BLaER1 treated with 17β-estradiol and CSF1 and Interleukin-3, amounts not matched to agents 10 nM and 100 nM (cell line): ENCODE measurements around the gene FGD5.
A peak's percentile ranks its signal among the peaks of the same experiment; 100 is the strongest.

Experiments used
- H3K27ac ChIP-seq, 11 experiments: shearing (Covaris generic); formaldehyde crosslinking; 2 replicates each; pipeline ENCODE4 v1.8.1; 2022
- H3K27me3 ChIP-seq, 11 experiments: shearing (Covaris generic); formaldehyde crosslinking; 2 replicates each; pipeline ENCODE4 v1.8.1; 2022
- H3K36me3 ChIP-seq, 11 experiments: shearing (Covaris generic); formaldehyde crosslinking; 2 replicates each; pipeline ENCODE4 v1.8.1; 2022
- H3K4me1 ChIP-seq, 10 experiments: shearing (Covaris generic); formaldehyde crosslinking; 2 replicates each; pipeline ENCODE4 v1.8.1; 2022
- H3K4me2 ChIP-seq, 11 experiments: shearing (Covaris generic); formaldehyde crosslinking; 2 replicates each; pipeline ENCODE4 v1.8.1; 2022
- H3K4me3 ChIP-seq, 10 experiments: shearing (Covaris generic); formaldehyde crosslinking; 2 replicates each; pipeline ENCODE4 v1.8.1; 2022
- H3K9ac ChIP-seq, 11 experiments: shearing (Covaris generic); formaldehyde crosslinking; 2 replicates each; pipeline ENCODE4 v1.8.1; 2022
- H3K9me3 ChIP-seq, 11 experiments: shearing (Covaris generic); formaldehyde crosslinking; replicated peaks in 1 of 11; 2 replicates each; pipeline ENCODE4 v1.8.1; 2022
- H4K20me1 ChIP-seq, 11 experiments: shearing (Covaris generic); formaldehyde crosslinking; 2 replicates each; pipeline ENCODE4 v1.8.1; 2022
- Cebpa-rat ChIP-seq, 11 experiments: shearing (Covaris generic); IDR thresholded peaks; 2 replicates each; pipeline ENCODE4 v1.8.1; 2022

Gene FGD5

GRCh38 chr3:14867936-14868570, 49.3 kb downstream of the FGD5 start:
- Histone ChIP-seq H3K36me3 (no peaks in the 10 kb centered on the region), H4K20me1 (no peaks in the 10 kb centered on the region), H3K27ac (no peak overlapping the region), H3K4me3 (no peak overlapping the region), H3K4me2 (peak overlapping the region in 7 of 11 experiments; percentile 5 to 61 (median 33); a peak in 8 of 22 replicates), H3K27me3 (no peaks in the 10 kb centered on the region), H3K4me1 (peaks cover 0 to 9% (median 7%) of the 10 kb centered on the region in 10 experiments; a peak in 13 of 20 replicates), H3K9ac (0 out of 22 replicates have a peak overlapping the region, but pooled peaks of 1 of the 11 experiments have one; percentile 18), H3K9me3 (no peaks in the 10 kb centered on the region)
- no peak for TF ChIP-seq Cebpa-rat (IDR thresholded peaks at IDR 0.05)

DNA sequence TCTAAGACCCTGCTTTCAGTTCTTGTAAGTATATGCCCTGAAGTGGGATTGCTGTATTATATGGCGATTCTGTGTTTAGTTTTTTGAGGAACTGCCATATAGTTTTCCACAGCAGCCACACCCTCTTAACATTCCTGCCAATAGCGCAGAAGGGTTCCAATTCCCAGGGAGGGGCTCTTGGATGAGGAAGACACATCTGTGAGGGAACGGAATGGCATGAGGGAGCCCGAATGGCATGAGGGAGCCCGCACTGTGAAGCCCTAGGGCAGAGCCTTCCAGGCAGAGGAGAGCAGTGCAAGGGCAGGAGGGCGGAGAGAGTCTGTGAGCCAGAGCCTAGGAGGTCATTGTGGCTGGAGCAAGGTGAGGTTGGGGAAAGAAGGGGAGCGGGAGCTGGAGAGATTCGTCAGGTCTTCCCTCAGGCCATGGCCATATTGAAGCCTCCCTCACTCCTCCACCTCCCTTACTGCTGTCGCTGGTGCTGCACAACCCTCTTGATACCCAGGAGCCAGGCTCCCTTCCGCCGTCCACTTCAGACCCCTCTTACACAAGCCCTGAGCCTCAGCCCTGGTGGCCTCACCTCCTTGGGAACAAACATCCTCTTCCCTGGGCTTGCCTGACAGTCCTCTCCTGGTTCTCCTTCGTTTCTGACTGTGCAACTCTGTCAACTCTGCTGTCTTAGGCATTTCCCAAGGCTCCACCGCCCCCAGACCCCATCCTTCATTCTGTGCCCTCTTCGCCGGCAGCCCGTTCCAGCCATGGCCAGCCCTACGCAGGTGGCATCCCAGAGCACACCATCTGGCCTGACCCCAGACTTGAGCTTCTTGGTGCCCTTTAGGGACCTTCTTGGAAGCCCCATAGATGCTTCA, 51.4 kb downstream of the FGD5 start:
- H3K9ac ChIP-seq, result no peak overlapping the region
- no peaks in the 10 kb centered on the region for H4K20me1 ChIP-seq
- no peaks in the 10 kb centered on the region for H3K9me3 ChIP-seq
- no peak overlapping the region for H3K4me2 ChIP-seq
- no peaks in the 10 kb centered on the region for H3K36me3 ChIP-seq
- no peak for TF ChIP-seq Cebpa-rat (IDR thresholded peaks at IDR 0.05)
- no peak overlapping the region for H3K4me3 ChIP-seq
- no peaks in the 10 kb centered on the region for H3K27me3 ChIP-seq
- no peak overlapping the region for H3K27ac ChIP-seq
- peaks cover 0 to 9% (median 7%) of the 10 kb centered on the region in 10 experiments; a peak in 13 of 20 replicates for H3K4me1 ChIP-seq

- Histone ChIP-seq H3K4me3 (no peak overlapping the region), H3K4me1 (peaks cover 0 to 9% (median 7%) of the 10 kb centered on the region in 10 experiments; a peak in 13 of 20 replicates), H3K27me3 (no peaks in the 10 kb centered on the region), H3K4me2 (no peak overlapping the region), H3K9me3 (no peaks in the 10 kb centered on the region), H3K27ac (no peak overlapping the region), H3K9ac (no peak overlapping the region), H3K36me3 (no peaks in the 10 kb centered on the region), H4K20me1 (no peaks in the 10 kb centered on the region)
- no peak for TF ChIP-seq Cebpa-rat (IDR thresholded peaks at IDR 0.05)
These were observed 52.0 kb downstream of the FGD5 start for GRCh38 chr3:14870783-14871060.

DNA sequence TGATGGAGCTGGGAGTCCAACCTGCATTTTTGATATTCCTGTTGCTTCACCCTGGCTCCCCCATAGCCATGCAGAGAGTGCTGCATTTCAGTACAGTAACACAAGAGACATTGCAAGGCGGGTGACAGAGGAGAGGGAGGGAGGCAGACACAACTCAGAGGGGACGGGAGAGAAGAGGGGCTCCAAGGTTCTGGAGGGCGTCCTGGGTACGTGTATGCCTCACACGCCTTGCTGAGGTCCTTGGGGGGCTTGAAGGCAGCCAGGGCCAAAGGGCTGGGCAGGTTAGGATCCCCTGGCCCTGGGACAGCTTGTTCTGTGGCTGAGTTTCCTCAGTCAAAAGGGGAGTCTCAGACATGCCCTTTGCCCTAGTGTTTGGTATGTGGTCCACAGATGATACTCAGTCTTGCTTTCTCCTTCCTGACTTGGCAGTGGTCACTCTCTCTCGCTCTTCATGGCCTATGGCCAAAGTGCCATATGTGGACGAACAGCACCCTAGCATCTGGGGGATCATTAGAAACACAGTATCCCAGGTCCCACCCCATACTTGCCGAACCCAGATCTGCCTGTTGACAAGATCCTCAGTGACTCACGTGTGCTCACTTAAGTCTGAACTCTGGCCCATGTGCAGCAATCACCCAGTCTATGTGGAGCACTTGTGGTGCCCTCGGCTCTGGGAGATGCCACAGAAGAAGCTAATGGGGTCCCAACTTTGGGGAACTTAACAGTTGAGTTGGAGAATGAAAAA, 52.9 kb downstream of the FGD5 start:
- H3K9ac ChIP-seq, result no peak overlapping the region
- H4K20me1 ChIP-seq, result no peaks in the 10 kb centered on the region
- H3K27ac ChIP-seq, result no peak overlapping the region
- peaks cover 0 to 9% (median 7%) of the 10 kb centered on the region in 10 experiments; a peak in 13 of 20 replicates for H3K4me1 ChIP-seq
- TF ChIP-seq Cebpa-rat (IDR thresholded peaks at IDR 0.05), result no peak
- H3K4me2 ChIP-seq, result no peak overlapping the region
- no peaks in the 10 kb centered on the region for H3K27me3 ChIP-seq
- H3K36me3 ChIP-seq, result no peaks in the 10 kb centered on the region
- H3K9me3 ChIP-seq, result no peaks in the 10 kb centered on the region
- H3K4me3 ChIP-seq, result no peak overlapping the region

GRCh38 chr3:14872706-14873105, 53.9 kb downstream of the FGD5 start:
- Histone ChIP-seq H3K4me2 (no peak overlapping the region), H3K4me1 (peaks cover 0 to 9% (median 7%) of the 10 kb centered on the region in 10 experiments; a peak in 13 of 20 replicates), H4K20me1 (no peaks in the 10 kb centered on the region), H3K27ac (no peak overlapping the region), H3K9ac (no peak overlapping the region), H3K36me3 (no peaks in the 10 kb centered on the region), H3K27me3 (no peaks in the 10 kb centered on the region), H3K9me3 (no peaks in the 10 kb centered on the region), H3K4me3 (no peak overlapping the region)
- TF ChIP-seq Cebpa-rat (IDR thresholded peaks at IDR 0.05), result no peak

DNA sequence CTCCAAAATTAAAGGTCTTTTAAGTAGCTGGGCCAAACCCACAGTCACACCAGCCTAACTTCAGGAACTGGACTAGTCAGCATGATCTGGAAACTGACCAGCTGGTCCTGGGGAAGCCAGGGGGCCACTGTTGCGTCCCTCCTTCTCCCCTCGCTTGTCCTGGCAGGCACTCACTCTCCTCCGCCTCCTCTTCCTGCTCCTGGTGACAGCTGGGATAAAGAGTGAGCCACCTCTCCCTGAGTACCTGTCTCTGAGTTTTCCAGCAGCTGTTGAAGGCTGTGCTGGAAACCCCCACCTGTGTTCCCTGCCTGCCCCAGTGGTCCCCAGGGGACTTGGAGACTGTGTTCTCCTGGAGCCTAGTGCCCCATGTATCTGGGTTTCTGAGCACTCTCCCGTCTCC, 56.0 kb downstream of the FGD5 start:
- H3K9ac ChIP-seq, result no peak overlapping the region
- H3K4me3 ChIP-seq, result no peak overlapping the region
- H3K27me3 ChIP-seq, result no peaks in the 10 kb centered on the region
- no peak overlapping the region for H3K4me2 ChIP-seq
- peaks cover 0 to 14% (median 11%) of the 10 kb centered on the region in 10 experiments; a peak in 15 of 20 replicates for H3K4me1 ChIP-seq
- H3K27ac ChIP-seq, result no peak overlapping the region
- H3K9me3 ChIP-seq, result no peaks in the 10 kb centered on the region
- no peaks in the 10 kb centered on the region for H3K36me3 ChIP-seq
- TF ChIP-seq Cebpa-rat (IDR thresholded peaks at IDR 0.05), result no peak
- H4K20me1 ChIP-seq, result no peaks in the 10 kb centered on the region

DNA sequence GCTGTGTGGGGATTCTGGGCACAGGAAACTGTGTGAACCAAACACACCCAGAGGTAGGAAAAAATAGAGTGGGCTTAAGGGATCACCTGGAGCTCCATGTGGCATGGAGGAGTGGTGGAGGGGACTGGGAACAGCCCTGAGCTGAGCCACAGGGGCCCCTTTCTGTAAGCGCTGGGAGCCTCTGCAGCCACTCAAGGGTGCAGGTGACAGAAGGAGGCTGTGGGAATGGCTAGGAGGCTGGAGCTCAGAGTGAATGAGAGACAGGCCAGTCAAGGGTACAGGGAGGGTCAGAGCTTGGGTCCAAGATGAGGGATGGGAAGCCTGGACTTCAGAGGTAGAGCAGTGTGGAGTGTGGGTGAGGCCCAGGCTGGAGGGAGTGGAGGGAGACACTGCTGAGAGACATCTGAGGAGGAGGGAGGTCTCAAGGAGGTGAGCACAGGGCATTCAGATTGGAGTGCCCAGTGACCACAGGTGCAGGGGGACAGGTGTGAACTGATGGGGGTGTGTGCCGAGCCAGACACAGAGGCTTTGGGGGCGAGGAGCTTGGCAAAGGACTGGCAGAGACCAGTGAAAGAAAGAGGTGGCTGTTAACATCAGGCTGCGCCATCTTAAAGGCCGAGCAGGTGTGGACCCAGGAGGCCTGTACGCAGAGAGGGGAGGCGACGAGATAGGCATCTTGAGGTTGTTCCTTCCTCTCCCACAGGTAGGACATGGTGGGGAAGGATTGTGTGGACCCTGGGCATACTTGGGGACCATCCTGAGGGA, 56.8 kb downstream of the FGD5 start:
- Histone ChIP-seq H3K4me1 (peaks cover 3 to 22% (median 19%) of the 10 kb centered on the region in 10 experiments; a peak in 19 of 20 replicates), H3K4me3 (no peak overlapping the region), H4K20me1 (no peaks in the 10 kb centered on the region), H3K4me2 (no peak overlapping the region), H3K9ac (no peak overlapping the region), H3K27ac (no peak overlapping the region), H3K36me3 (no peaks in the 10 kb centered on the region), H3K9me3 (no peaks in the 10 kb centered on the region), H3K27me3 (no peaks in the 10 kb centered on the region)
- TF ChIP-seq Cebpa-rat (IDR thresholded peaks at IDR 0.05), result no peak

GRCh38 chr3:14876921-14877333, 58.2 kb downstream of the FGD5 start:
- Histone ChIP-seq H3K27ac (no peak overlapping the region), H3K36me3 (no peaks in the 10 kb centered on the region), H3K4me3 (no peak overlapping the region)

More at GRCh38 chr3:14876921-14877333, 58.2 kb downstream of the FGD5 start:
- TF ChIP-seq Cebpa-rat (IDR thresholded peaks at IDR 0.05), result no peak
- H3K27me3 ChIP-seq, result no peaks in the 10 kb centered on the region
- H3K9me3 ChIP-seq, result no peaks in the 10 kb centered on the region
- H3K4me1 ChIP-seq, result peaks cover 8 to 35% (median 32%) of the 10 kb centered on the region in 10 experiments; a peak in 19 of 20 replicates
- H3K9ac ChIP-seq, result no peak overlapping the region
- no peaks in the 10 kb centered on the region for H4K20me1 ChIP-seq
- no peak overlapping the region for H3K4me2 ChIP-seq
